Measurements from ENCODE around the gene YIPF4.

- TF ChIP-seq POLR2AphosphoS5 (IDR thresholded peaks at IDR 0.05) = no peak
- TF ChIP-seq CTCF (IDR thresholded peaks at IDR 0.05) = no peak
- no peak for TF ChIP-seq POLR2A (IDR thresholded peaks at IDR 0.05)
Observed at GRCh38 chr2:32277363-32277673, 386 bp upstream of the YIPF4 start.
